Skeletal muscle satellite cell (primary cell): Measurements from ENCODE around the gene SYMPK.
A peak's percentile ranks its signal among the peaks of the same experiment; 100 is the strongest.

Experiments
- H3K27me3 ChIP-seq: 2 replicates; pipeline ENCODE4 v1.7.0; 2013; ENCODE audit warnings: low read length; ENCODE audit not compliant: control insufficient read depth, insufficient read depth
- H3K36me3 ChIP-seq: 2 replicates; pipeline ENCODE4 v1.7.0; 2013; ENCODE audit warnings: mild to moderate bottlenecking, control low read depth, low read length; ENCODE audit not compliant: insufficient read depth
- H3K4me1 ChIP-seq: 2 replicates; pipeline ENCODE4 v1.7.0; 2013; ENCODE audit warnings: low read length; ENCODE audit not compliant: control insufficient read depth, insufficient read depth
- H3K4me2 ChIP-seq: 2 replicates; pipeline ENCODE4 v1.7.0; 2013; ENCODE audit warnings: mild to moderate bottlenecking, low read length
- H3K4me3 ChIP-seq: 2 replicates; pipeline ENCODE4 v1.7.0; 2013; ENCODE audit warnings: low read length
- H3K9ac ChIP-seq: 2 replicates; pipeline ENCODE4 v1.7.0; 2013; ENCODE audit warnings: mild to moderate bottlenecking, low read depth, low read length, moderate library complexity
- H3K9me3 ChIP-seq: replicated peaks from 2 replicates; pipeline ENCODE4 v1.7.0; 2013; ENCODE audit warnings: mild to moderate bottlenecking, control low read depth, low read length

The SYMPK gene

DNA sequence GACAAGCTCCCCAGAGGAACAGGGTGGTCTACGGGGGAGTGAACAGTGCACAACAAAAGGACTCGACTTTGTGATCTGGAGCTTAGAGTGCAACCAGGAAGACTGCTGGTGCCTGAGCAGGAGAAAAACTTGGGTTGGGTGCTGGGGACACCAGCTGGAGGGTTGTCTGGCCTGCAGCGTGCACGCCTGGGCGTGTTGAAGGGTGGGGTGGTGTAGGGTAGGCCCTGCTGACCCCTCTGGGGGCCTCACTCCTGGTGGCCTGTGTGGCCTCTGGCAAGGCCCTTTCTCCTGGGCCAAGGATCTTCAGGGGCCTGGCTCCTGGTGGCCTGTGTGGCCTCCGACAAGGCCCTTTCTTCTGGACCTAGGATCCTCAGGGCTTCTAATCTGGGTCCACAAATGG is 43.2 kb downstream of the SYMPK start:
- no peaks in the 10 kb centered on the region for H3K27me3 ChIP-seq
- H3K9ac ChIP-seq: no peak overlapping the region
- H3K36me3 ChIP-seq: peaks cover 50% of the 10 kb centered on the region
- no peaks in the 10 kb centered on the region for H3K9me3 ChIP-seq
- no peak overlapping the region for H3K4me3 ChIP-seq
- peaks cover 3% of the 10 kb centered on the region for H3K4me1 ChIP-seq
- H3K4me2 ChIP-seq: no peak overlapping the region

- H3K36me3 ChIP-seq: peaks cover 35% of the 10 kb centered on the region
Measured at GRCh38 chr19:45817725-45818301, 45.1 kb downstream of the SYMPK start.

GRCh38 chr19:45817010-45817724 is 45.8 kb downstream of the SYMPK start:
- Histone ChIP-seq H3K4me1 (peaks cover 3% of the 10 kb centered on the region), H3K27me3 (no peaks in the 10 kb centered on the region), H3K4me3 (no peak overlapping the region), H3K4me2 (no peak overlapping the region), H3K36me3 (peaks cover 30% of the 10 kb centered on the region), H3K9ac (no peak overlapping the region), H3K9me3 (no peaks in the 10 kb centered on the region)

More at GRCh38 chr19:45817725-45818301, 45.1 kb downstream of the SYMPK start:
- Histone ChIP-seq H3K4me2 (no peak overlapping the region), H3K9ac (no peak overlapping the region), H3K4me1 (peaks cover 3% of the 10 kb centered on the region), H3K27me3 (no peaks in the 10 kb centered on the region), H3K9me3 (no peaks in the 10 kb centered on the region), H3K4me3 (no peak overlapping the region)

DNA sequence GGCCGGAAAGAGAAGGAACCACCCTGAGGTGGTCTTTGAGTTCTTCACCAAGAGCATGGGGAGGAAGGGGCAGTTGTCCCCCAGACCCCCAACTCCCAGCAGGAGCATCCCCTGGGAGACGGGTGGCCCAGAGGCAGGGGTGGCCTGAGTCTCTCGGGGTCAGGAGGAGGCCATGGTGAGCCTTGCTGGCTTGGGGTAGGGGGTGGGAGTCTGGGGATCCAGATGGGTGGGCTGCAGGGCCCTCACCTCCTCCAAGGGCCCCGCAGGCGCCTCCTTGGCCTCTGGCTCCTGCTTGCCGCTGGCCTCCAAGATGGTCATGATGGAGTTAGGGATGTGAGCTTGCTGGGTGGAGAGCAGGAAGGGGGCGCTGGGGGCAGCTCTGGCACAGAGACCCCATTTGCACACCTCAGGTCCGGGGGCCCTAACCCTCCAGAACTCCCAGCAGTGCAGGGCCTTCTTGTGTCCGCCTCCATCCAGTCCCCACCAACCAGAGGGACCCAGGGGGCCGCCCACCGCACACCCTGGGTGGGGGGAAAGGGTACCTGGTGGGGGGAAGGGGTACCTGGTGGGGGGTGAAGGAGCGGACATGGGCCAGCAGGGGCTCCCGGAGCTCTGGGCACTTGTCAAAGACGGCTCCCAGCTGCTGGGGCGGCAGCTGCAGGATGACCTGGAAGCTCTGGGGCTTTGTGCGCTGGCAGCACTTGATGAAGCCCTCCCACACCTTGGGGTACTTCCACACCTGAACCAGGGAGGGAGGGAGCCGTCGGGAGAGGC is 46.5 kb downstream of the SYMPK start:
- H3K4me1 ChIP-seq: peaks cover 3% of the 10 kb centered on the region
- no peak overlapping the region for H3K9ac ChIP-seq
- H3K4me2 ChIP-seq: no peak overlapping the region
- H3K4me3 ChIP-seq: no peak overlapping the region
- no peaks in the 10 kb centered on the region for H3K9me3 ChIP-seq
- H3K36me3 ChIP-seq: peaks cover 25% of the 10 kb centered on the region
- no peaks in the 10 kb centered on the region for H3K27me3 ChIP-seq

DNA sequence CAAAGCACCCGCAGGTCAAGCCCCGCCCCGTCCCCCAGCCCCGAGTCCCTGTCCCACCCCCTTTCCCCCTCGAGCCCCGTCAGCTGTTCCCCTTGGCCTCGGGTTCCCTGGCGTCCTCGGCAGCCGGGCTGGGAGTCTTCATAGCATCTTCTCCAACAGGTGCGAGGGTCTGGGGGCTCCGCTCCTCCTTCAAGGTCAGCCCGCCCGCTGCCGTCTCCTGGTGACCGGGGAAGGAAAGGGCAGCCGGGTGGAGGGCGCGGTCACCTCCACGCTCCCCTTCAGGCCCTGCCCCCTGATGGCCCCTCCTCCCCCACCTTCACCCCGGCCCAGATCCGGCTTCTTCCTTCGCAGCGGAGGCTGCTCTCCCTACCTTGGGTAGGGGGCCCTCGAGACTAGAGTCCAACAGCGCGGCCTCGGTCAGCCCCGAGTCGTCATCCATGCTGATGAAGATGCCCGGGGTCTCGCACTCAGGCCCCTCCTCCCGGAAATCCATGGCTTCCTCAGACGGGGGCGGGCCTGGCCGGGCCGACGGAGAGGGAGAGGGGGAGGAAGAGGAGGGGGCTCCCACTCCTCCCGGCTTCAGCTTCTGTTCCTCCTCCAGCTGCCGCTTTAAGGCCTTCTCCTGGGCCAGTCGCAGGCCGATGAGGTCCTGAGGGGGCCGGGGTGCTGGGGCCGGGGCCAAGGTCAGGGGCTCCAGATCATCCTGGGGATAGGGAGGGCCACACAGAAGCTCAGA is 47.3 kb downstream of the SYMPK start:
- Histone ChIP-seq H3K4me3 (no peak overlapping the region), H3K4me1 (peaks cover 4% of the 10 kb centered on the region), H3K9ac (no peak overlapping the region), H3K4me2 (no peak overlapping the region), H3K36me3 (peaks cover 23% of the 10 kb centered on the region), H3K9me3 (no peaks in the 10 kb centered on the region), H3K27me3 (no peaks in the 10 kb centered on the region)

GRCh38 chr19:45814851-45815480 is 48.0 kb downstream of the SYMPK start, which contains the start of gene RSPH6A:
TSS of gene RSPH6A (minus strand) at chr19:45815308. CDS start at chr19:45815176, 132 bp downstream.
- no peak within 1 kb of the TSS for H3K4me2 ChIP-seq
- no peaks in the 10 kb centered on the region for H3K9me3 ChIP-seq
- H3K27me3 ChIP-seq: no peaks in the 10 kb centered on the region
- H3K4me1 ChIP-seq: peaks cover 10% of the 10 kb centered on the region
- no peak within 1 kb of the TSS for H3K4me3 ChIP-seq
- peaks cover 16% of the 10 kb centered on the region for H3K36me3 ChIP-seq
- no peak within 1 kb of the TSS for H3K9ac ChIP-seq

GRCh38 chr19:45814166-45814780 is 48.7 kb downstream of the SYMPK start:
- H3K9ac ChIP-seq: no peak overlapping the region
- H3K27me3 ChIP-seq: no peaks in the 10 kb centered on the region
- H3K4me1 ChIP-seq: peaks cover 17% of the 10 kb centered on the region
- H3K4me3 ChIP-seq: no peak overlapping the region
- H3K4me2 ChIP-seq: no peak overlapping the region
- no peaks in the 10 kb centered on the region for H3K9me3 ChIP-seq
- peaks cover 9% of the 10 kb centered on the region for H3K36me3 ChIP-seq

DNA sequence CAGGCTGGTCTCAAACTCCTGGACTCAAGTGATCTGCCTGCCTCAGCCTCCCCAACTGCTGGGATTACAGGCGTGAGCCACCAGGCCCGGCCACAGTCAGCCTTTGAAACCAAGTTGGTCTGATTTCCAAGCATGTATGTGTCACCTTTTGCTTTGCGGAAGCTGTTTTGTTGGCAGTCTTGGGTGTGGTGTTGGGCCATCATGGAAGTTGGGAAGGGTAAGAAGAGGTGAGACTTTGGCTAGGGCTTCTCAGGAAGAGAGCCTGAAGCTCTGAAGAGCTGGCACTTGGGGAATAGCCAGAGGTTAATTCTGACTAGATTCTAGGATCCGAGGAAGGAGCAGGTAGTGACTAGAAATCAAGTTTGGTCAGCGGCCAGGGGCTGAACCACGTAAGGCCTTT is 50.6 kb downstream of the SYMPK start:
- Histone ChIP-seq H3K9me3 (no peaks in the 10 kb centered on the region), H3K4me2 (no peak overlapping the region), H3K4me1 (peaks cover 18% of the 10 kb centered on the region), H3K9ac (no peak overlapping the region), H3K36me3 (no peaks in the 10 kb centered on the region), H3K27me3 (no peaks in the 10 kb centered on the region), H3K4me3 (no peak overlapping the region)

- H3K4me1 ChIP-seq: peaks cover 20% of the 10 kb centered on the region
- H3K4me3 ChIP-seq: no peak overlapping the region
- no peaks in the 10 kb centered on the region for H3K9me3 ChIP-seq
- H3K36me3 ChIP-seq: no peaks in the 10 kb centered on the region
- no peaks in the 10 kb centered on the region for H3K27me3 ChIP-seq
- H3K9ac ChIP-seq: peak overlapping the region; percentile 9
- H3K4me2 ChIP-seq: peak overlapping the region; percentile 66
Measured at GRCh38 chr19:45809643-45810159, 53.2 kb downstream of the SYMPK start.

GRCh38 chr19:45805719-45806118 is 57.2 kb downstream of the SYMPK start:
- H3K9me3 ChIP-seq: no peaks in the 10 kb centered on the region
- peaks cover 19% of the 10 kb centered on the region for H3K4me1 ChIP-seq
- no peaks in the 10 kb centered on the region for H3K36me3 ChIP-seq
- H3K4me3 ChIP-seq: no peak overlapping the region
- no peak overlapping the region for H3K4me2 ChIP-seq
- H3K9ac ChIP-seq: no peak overlapping the region
- H3K27me3 ChIP-seq: no peaks in the 10 kb centered on the region
